HEK293T (cell line): ENCODE data around the gene SNAP25.

ENCODE experiments used
- ARNT ChIP-seq: fragments of 450-650 bp; IDR thresholded peaks from 2 replicates; pipeline ENCODE4 v1.6.1; 2017; ENCODE audit warnings: mild to moderate bottlenecking
- BHLHE40 ChIP-seq: fragments of 450-650 bp; IDR thresholded peaks from 2 replicates; pipeline ENCODE4 v1.6.1; 2016; ENCODE audit warnings: mild to moderate bottlenecking, moderate library complexity, borderline replicate concordance
- CTBP1 ChIP-seq: fragments of 450-650 bp; IDR thresholded peaks from 2 replicates; pipeline ENCODE4 v1.6.1; 2016; ENCODE audit warnings: borderline replicate concordance
- ELF4 ChIP-seq: fragments of 450-650 bp; IDR thresholded peaks from 2 replicates; pipeline ENCODE4 v1.6.1; 2017; ENCODE audit warnings: antibody characterized with exemption
- FOXA1 ChIP-seq: fragments of 450-650 bp; IDR thresholded peaks from 2 replicates; pipeline ENCODE4 v1.6.1; 2016; ENCODE audit warnings: mild to moderate bottlenecking
- FOXK2 ChIP-seq: fragments of 450-650 bp; IDR thresholded peaks from 2 replicates; pipeline ENCODE4 v1.6.1; 2016; ENCODE audit warnings: mild to moderate bottlenecking
- FOXM1 ChIP-seq: fragments of 450-650 bp; IDR thresholded peaks from 2 replicates; pipeline ENCODE4 v1.6.1; 2017; ENCODE audit warnings: mild to moderate bottlenecking, borderline replicate concordance
- L3MBTL2 ChIP-seq: fragments of 450-650 bp; conservative IDR thresholded peaks from 2 replicates; pipeline ENCODE4 v1.6.1; 2016; ENCODE audit warnings: mild to moderate bottlenecking
- NFRKB ChIP-seq: fragments of 450-650 bp; IDR thresholded peaks from 2 replicates; pipeline ENCODE4 v1.6.1; 2016; ENCODE audit warnings: mild to moderate bottlenecking, moderate library complexity
- SUZ12 ChIP-seq: fragments of 450-650 bp; IDR thresholded peaks from 2 replicates; pipeline ENCODE4 v1.6.1; 2016; ENCODE audit warnings: mild to moderate bottlenecking
- ZNF384 ChIP-seq: fragments of 450-650 bp; IDR thresholded peaks from 2 replicates; pipeline ENCODE4 v1.6.1; 2016

DNA sequence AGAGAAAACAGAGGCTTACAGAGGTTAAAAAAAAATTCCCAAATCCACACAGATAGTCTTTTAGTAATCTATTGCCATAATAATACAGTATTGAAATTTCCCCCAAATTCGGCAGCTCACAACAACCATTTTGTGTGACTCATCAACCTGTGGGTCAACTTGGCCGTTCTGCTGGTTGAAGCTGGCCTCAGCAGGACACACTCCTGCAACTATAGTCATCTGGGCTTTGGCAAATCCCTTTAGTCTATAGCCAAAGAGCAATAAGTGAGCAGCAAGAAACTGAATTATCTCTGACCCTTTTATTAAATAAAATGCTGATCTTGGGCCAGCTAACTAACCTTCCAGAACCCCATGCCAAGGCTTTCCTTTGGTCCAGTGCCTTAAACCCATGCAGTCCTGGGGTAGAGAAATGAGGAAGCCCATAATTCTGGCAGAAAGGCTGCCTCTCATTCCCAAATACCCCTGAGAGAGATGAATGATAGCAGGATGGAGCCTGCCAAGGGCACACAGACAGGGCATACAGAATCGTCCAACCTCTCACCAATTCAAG, 17.2 kb upstream of the SNAP25 start:
- TF ChIP-seq ARNT (no peak), FOXM1 (no peak), FOXK2 (no peak), NFRKB (no peak), SUZ12 (no peak), ELF4 (no peak), FOXA1 (no peak), BHLHE40 (no peak), L3MBTL2 (no peak), ZNF384 (no peak), CTBP1 (no peak)
